IMR-90 (cell line): ENCODE data around the gene BOLL. TPM values are rescaled to one million over a fixed set of nuclear protein-coding genes. Genes with fewer than 3 reads are reported as not detected.

Source experiments
- ATAC-seq: fragments of 200-7000 bp; cut with Tn5 transposase; 2 replicates; pipeline ENCODE4 v1.9.1; 2020; ENCODE audit warnings: low read depth, mild to moderate bottlenecking, moderate library complexity
- BruUV-seq: library from RNA; stranded (reverse); fragments of 400-500 nt; replicated peaks from 2 replicates; lab custom pipeline; 2021; lab: Mats Ljungman, UMichigan
- CTCF ChIA-PET: fragments of 300-600 bp; formaldehyde crosslinking; extraction: SDS; loops from one replicate; lab custom pipeline; 2021; ENCODE audit warnings: antibody characterized with exemption; lab: Yijun Ruan, JAX
- POLR2A ChIA-PET: fragments of 300-600 bp; sonication (Branson Sonifier 250); formaldehyde crosslinking; loops from one replicate; lab custom pipeline; 2022; ENCODE audit warnings: antibody characterized with exemption; ENCODE audit not compliant: unreplicated experiment; lab: Charles Lee
- DNase-seq: peaks from one replicate; pipeline ENCODE4 v3.0.0; 2013
- H2AFZ ChIP-seq: replicated peaks from 2 replicates; pipeline ENCODE3; 2013; ENCODE audit warnings: low read length, mild to moderate bottlenecking; ENCODE audit not compliant: poor library complexity
- H2AK5ac ChIP-seq: 2 replicates; pipeline ENCODE4 v1.6.1; 2013; ENCODE audit warnings: low read depth, low read length, inconsistent platforms
- H2AK9ac ChIP-seq: replicated peaks from 2 replicates; pipeline ENCODE3; 2013; ENCODE audit warnings: mild to moderate bottlenecking, low read depth, low read length, moderate library complexity; ENCODE audit not compliant: poor library complexity
- H2BK120ac ChIP-seq: 2 replicates; pipeline ENCODE4 v1.6.1; 2013; ENCODE audit warnings: low read depth, low read length, inconsistent platforms
- H2BK15ac ChIP-seq: 3 replicates; pipeline ENCODE4 v1.6.1; 2013; ENCODE audit warnings: low read depth, low read length, inconsistent platforms
- H2BK20ac ChIP-seq: 2 replicates; pipeline ENCODE4 v1.6.1; 2013; ENCODE audit warnings: low read depth, mild to moderate bottlenecking, inconsistent platforms, low read length, moderate library complexity
- H2BK5ac ChIP-seq: 2 replicates; pipeline ENCODE4 v1.6.1; 2013; ENCODE audit warnings: mild to moderate bottlenecking, low read depth, low read length, inconsistent platforms; ENCODE audit not compliant: poor library complexity, severe bottlenecking
- H3K14ac ChIP-seq: replicated peaks from 2 replicates; pipeline ENCODE4 v1.6.1; 2013; ENCODE audit warnings: low read depth, low read length, inconsistent platforms
- H3K18ac ChIP-seq: 2 replicates; pipeline ENCODE4 v1.6.1; 2013; ENCODE audit warnings: low read depth, low read length, control low read depth
- H3K23ac ChIP-seq: 2 replicates; pipeline ENCODE4 v1.6.1; 2013; ENCODE audit warnings: low read depth, low read length, inconsistent platforms
- H3K27ac ChIP-seq: 2 replicates; pipeline ENCODE4 v1.5.1; 2013; ENCODE audit warnings: mild to moderate bottlenecking, control low read depth, low read length; ENCODE audit not compliant: insufficient read depth
- H3K27me3 ChIP-seq: 2 replicates; pipeline ENCODE4 v1.6.1; 2013; ENCODE audit warnings: low read length; ENCODE audit not compliant: control insufficient read depth, insufficient read depth
- H3K36me3 ChIP-seq: 2 replicates; pipeline ENCODE4 v1.6.1; 2013; ENCODE audit warnings: low read length, mixed read lengths; ENCODE audit not compliant: control insufficient read depth, insufficient read depth
- H3K4ac ChIP-seq: 2 replicates; pipeline ENCODE4 v1.6.1; 2013; ENCODE audit warnings: low read depth, low read length, inconsistent platforms
- H3K4me1 ChIP-seq: 2 replicates; pipeline ENCODE4 v1.6.1; 2013; ENCODE audit warnings: low read length, mixed read lengths; ENCODE audit not compliant: control insufficient read depth, insufficient read depth
- H3K4me2 ChIP-seq: 2 replicates; pipeline ENCODE4 v1.6.1; 2013; ENCODE audit warnings: low read depth, mild to moderate bottlenecking, control low read depth, low read length, moderate library complexity
- H3K4me3 ChIP-seq: 2 replicates; pipeline ENCODE4 v1.5.1; 2013; ENCODE audit warnings: low read depth, mild to moderate bottlenecking, control low read depth, low read length, moderate library complexity; ENCODE audit not compliant: insufficient read depth
- H3K56ac ChIP-seq: 2 replicates; pipeline ENCODE4 v1.6.1; 2013; ENCODE audit warnings: low read length, inconsistent platforms; ENCODE audit not compliant: insufficient read depth; ENCODE audit errors: extremely low read depth
- H3K79me1 ChIP-seq, 2 experiments: 2 replicates each; pipeline ENCODE4 v1.6.1; 2013; ENCODE audit warnings: low read length in 2 of 2, inconsistent platforms in 1 of 2, low read depth in 1 of 2
- H3K9ac ChIP-seq: 2 replicates; pipeline ENCODE4 v1.6.1; 2013; ENCODE audit warnings: low read depth, low read length, control low read depth
- H3K9me1 ChIP-seq: 2 replicates; pipeline ENCODE4 v1.6.1; 2013; ENCODE audit warnings: low read length, inconsistent platforms; ENCODE audit not compliant: insufficient read depth
- H3K9me3 ChIP-seq: 2 replicates; pipeline ENCODE4 v1.6.1; 2013; ENCODE audit warnings: low read length; ENCODE audit not compliant: control insufficient read depth, insufficient read depth
- H4K20me1 ChIP-seq: 2 replicates; pipeline ENCODE4 v1.6.1; 2013; ENCODE audit warnings: low read length, inconsistent platforms; ENCODE audit not compliant: insufficient read depth
- H4K5ac ChIP-seq: 2 replicates; pipeline ENCODE4 v1.6.1; 2013; ENCODE audit warnings: mild to moderate bottlenecking, low read depth, low read length, control low read depth
- H4K8ac ChIP-seq, 2 experiments: 2 replicates each; pipeline ENCODE4 v1.6.1; 2013; ENCODE audit warnings: low read depth in 2 of 2, low read length in 2 of 2, control low read depth in 1 of 2, inconsistent platforms in 1 of 2
- H4K91ac ChIP-seq: 2 replicates; pipeline ENCODE4 v1.6.1; 2013; ENCODE audit warnings: low read depth, low read length, inconsistent platforms; ENCODE audit not compliant: insufficient read depth
- BHLHE40 ChIP-seq: fragments of 150-350 bp; IDR thresholded peaks from 2 replicates; pipeline ENCODE4 v1.6.1; 2016; ENCODE audit warnings: mild to moderate bottlenecking, low read depth, low read length
- CEBPB ChIP-seq: IDR thresholded peaks from 2 replicates; pipeline ENCODE4 v1.6.1; 2012; ENCODE audit warnings: low read depth, low read length, improper control_type of control experiment
- CHD1 ChIP-seq: IDR thresholded peaks from 2 replicates; pipeline ENCODE4 v1.6.1; 2012; ENCODE audit warnings: low read depth, low read length, improper control_type of control experiment
- CTCF ChIP-seq: conservative IDR thresholded peaks from 2 replicates; pipeline ENCODE4 v1.5.1; 2012; ENCODE audit warnings: mild to moderate bottlenecking, low read depth, low read length, improper control_type of control experiment
- ELK1 ChIP-seq: fragments of 150-350 bp; IDR thresholded peaks from 2 replicates; pipeline ENCODE4 v1.6.1; 2016; ENCODE audit warnings: low read depth, mild to moderate bottlenecking, low read length, moderate library complexity, borderline replicate concordance
- FOS ChIP-seq: fragments of 150-350 bp; IDR thresholded peaks from 2 replicates; pipeline ENCODE4 v1.6.1; 2016; ENCODE audit warnings: low read depth, low read length
- MAFK ChIP-seq: IDR thresholded peaks from 2 replicates; pipeline ENCODE4 v1.6.1; 2012; ENCODE audit warnings: low read depth, low read length, improper control_type of control experiment
- MAZ ChIP-seq: IDR thresholded peaks from 2 replicates; pipeline ENCODE4 v1.6.1; 2012; ENCODE audit warnings: low read depth, mild to moderate bottlenecking, low read length, improper control_type of control experiment, moderate library complexity, borderline replicate concordance
- MXI1 ChIP-seq: IDR thresholded peaks from 2 replicates; pipeline ENCODE4 v1.6.1; 2012; ENCODE audit warnings: low read depth, mild to moderate bottlenecking, low read length, moderate library complexity, borderline replicate concordance
- NFE2L2 ChIP-seq: fragments of 150-350 bp; IDR thresholded peaks from 2 replicates; pipeline ENCODE4 v1.6.1; 2016; ENCODE audit warnings: low read depth, mild to moderate bottlenecking, low read length
- POLR2A ChIP-seq: IDR thresholded peaks from 2 replicates; pipeline ENCODE4 v1.6.1; 2012; ENCODE audit warnings: mild to moderate bottlenecking, low read depth, low read length
- RAD21 ChIP-seq: IDR thresholded peaks from 2 replicates; pipeline ENCODE4 v1.6.1; 2012; ENCODE audit warnings: low read length, improper control_type of control experiment
- RCOR1 ChIP-seq: IDR thresholded peaks from 2 replicates; pipeline ENCODE4 v1.6.1; 2012; ENCODE audit warnings: mild to moderate bottlenecking, low read length, improper control_type of control experiment; ENCODE audit not compliant: insufficient replicate concordance
- RFX5 ChIP-seq: IDR thresholded peaks from 2 replicates; pipeline ENCODE4 v1.8.0; 2012; ENCODE audit warnings: low read depth, mild to moderate bottlenecking, low read length, moderate library complexity
- SMC3 ChIP-seq: fragments of 150-350 bp; IDR thresholded peaks from 2 replicates; pipeline ENCODE4 v1.6.1; 2016; ENCODE audit warnings: low read depth, mild to moderate bottlenecking, antibody characterized with exemption, low read length, moderate library complexity
- WGBS, 2 experiments: methylation state at CpG; one replicate each; pipeline versions ENCODE4 v1.1.5 to v1.1.7; 2013; ENCODE audit warnings: missing lambda C conversion rate in 2 of 2; ENCODE audit not compliant: insufficient read length in 1 of 2; ENCODE audit errors: extremely low coverage in 2 of 2; 5-methylcytosine and 5-hydroxymethylcytosine counted together
- dilution Hi-C: fragments of 300-500 bp; cut with HindIII; formaldehyde crosslinking; loops from one replicate; pipeline ENCODE4 v1.14.3; 2018; ENCODE audit warnings: low sequenced_read_pairs; ENCODE audit not compliant: unreplicated experiment
- in situ Hi-C: fragments of 300-500 bp; cut with MboI; formaldehyde crosslinking; loops from 3 replicates; pipeline ENCODE4 v1.14.3; 2019; ENCODE audit warnings: low sequenced_read_pairs, inconsistent platforms, mixed read lengths
- intact Hi-C: fragments of 100-400 bp; cut with micrococcal nuclease; formaldehyde crosslinking; loops from 2 replicates; pipeline ENCODE4 v1.10.0; 2022
- polyA plus RNA-seq, 3 experiments: library from polyadenylated mRNA; depleted of rRNA; stranded (reverse); fragments of >200 nt; gene quantifications; 2 replicates each; pipeline ENCODE4 v1.2.3, GENCODE V29; 2012; ENCODE audit warnings: low replicate concordance in 1 of 3
- total RNA-seq: library from RNA; depleted of rRNA; stranded (reverse); fragments of >200 nt; gene quantifications from 2 replicates; pipeline ENCODE4 v1.2.3, GENCODE V29; 2012
- TF ChIP-seq, protein P1 (sequence below): fragments of 150-350 bp; IDR thresholded peaks from 2 replicates; pipeline ENCODE4 v1.6.1; 2017; ENCODE audit warnings: mild to moderate bottlenecking, antibody characterized with exemption, low read length, low read depth

Gene BOLL
- total and polyA plus RNA-seq, 2 of the 4 experiments (the other 2 are of a cell fraction): not detected

DNA sequence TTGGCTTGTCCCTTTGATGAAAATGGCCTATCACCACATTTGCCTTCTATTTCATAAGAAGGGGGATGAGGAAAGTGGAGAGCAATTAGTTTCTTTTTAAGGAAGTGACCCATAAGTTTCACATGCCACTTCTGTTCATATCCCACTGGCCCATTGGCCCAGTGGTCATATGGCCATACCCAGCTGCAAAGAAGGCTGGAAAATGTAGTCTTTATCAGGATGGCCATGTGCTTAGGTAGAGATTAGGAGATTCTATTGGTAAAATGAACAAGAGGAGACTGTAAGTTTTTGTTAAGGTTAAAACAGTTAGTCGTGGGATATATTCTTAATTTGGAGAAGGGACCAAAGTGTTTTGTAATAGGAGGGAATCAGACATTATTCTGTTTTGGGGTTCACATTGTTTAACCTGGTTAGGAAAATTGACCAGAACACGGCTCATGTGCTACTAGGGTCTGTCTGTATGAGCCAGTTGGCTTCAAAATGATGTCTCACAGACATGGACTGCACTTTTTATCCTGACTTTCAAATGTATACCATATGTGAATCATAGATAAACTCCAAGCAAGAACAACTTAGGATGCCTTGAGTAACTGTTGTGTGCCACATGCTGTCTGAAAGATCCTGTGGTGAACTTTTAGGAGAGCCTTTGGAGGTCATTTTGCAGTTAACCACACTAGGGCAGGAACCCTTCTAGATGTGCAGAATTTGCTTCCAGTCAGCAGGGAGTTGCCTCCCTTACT lies 36.6 kb upstream of the BOLL start:
- Histone ChIP-seq H3K14ac (no peak overlapping the region), H2BK5ac (no peak overlapping the region), H3K4me3 (no peak overlapping the region), H2AK9ac (no peak overlapping the region), H3K27me3 (no peaks in the 10 kb centered on the region), H3K56ac (no peak overlapping the region), H4K8ac (no peak overlapping the region), H3K9me3 (no peaks in the 10 kb centered on the region), H3K4ac (no peak overlapping the region), H3K27ac (no peak overlapping the region), H2BK15ac (no peak overlapping the region), H3K9me1 (no peaks in the 10 kb centered on the region), H4K5ac (no peak overlapping the region), H3K36me3 (no peaks in the 10 kb centered on the region), H3K9ac (no peak overlapping the region), H3K4me2 (no peak overlapping the region), H4K91ac (no peak overlapping the region), H3K23ac (no peak overlapping the region), H3K79me1 (no peaks in the 10 kb centered on the region), H2AK5ac (no peak overlapping the region), H3K18ac (no peak overlapping the region), H2BK120ac (no peak overlapping the region), H2BK20ac (no peak overlapping the region), H4K20me1 (no peaks in the 10 kb centered on the region), H3K4me1 (no peaks in the 10 kb centered on the region), H2AFZ (no peak overlapping the region)
- CTCF ChIA-PET: no interaction called here
- dilution Hi-C loops (no loop called here), intact Hi-C loops (no loop called here), in situ Hi-C loops (no loop called here)
- WGBS, 2 experiments: 80% methylated on average over 1 of the region's 2 CpGs; no CpG with 5 or more reads in 1 of the 2 experiments
- TF ChIP-seq CEBPB: no peak
- no peak for TF ChIP-seq MAFK
- TF ChIP-seq RCOR1: no peak
- TF ChIP-seq MXI1: no peak
- no peak for TF ChIP-seq FOS
- no peak for TF ChIP-seq RFX5
- TF ChIP-seq ELK1: no peak
- TF ChIP-seq, protein P1, sequence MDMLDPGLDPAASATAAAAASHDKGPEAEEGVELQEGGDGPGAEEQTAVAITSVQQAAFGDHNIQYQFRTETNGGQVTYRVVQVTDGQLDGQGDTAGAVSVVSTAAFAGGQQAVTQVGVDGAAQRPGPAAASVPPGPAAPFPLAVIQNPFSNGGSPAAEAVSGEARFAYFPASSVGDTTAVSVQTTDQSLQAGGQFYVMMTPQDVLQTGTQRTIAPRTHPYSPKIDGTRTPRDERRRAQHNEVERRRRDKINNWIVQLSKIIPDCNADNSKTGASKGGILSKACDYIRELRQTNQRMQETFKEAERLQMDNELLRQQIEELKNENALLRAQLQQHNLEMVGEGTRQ: no peak
- no peak for TF ChIP-seq MAZ
- TF ChIP-seq RAD21: no peak
- TF ChIP-seq CTCF: no peak
- TF ChIP-seq BHLHE40: no peak
- no peak for TF ChIP-seq NFE2L2
- no peak for TF ChIP-seq SMC3
- no peak for TF ChIP-seq POLR2A
- TF ChIP-seq CHD1: no peak
- no peak for ATAC-seq
- DNase-seq: no peak
- BruUV-seq: no TSS peak
- POLR2A ChIA-PET: no interaction called here
